WERI-Rb-1 (cell line): Measurements from ENCODE around the gene MCL1.
"Not testable (repeated sequence)": the region's sequence is repeated elsewhere in the genome, so short reads cannot be mapped to it uniquely, and the experiment has no call there.

ENCODE experiments used
- DNase-seq: peaks from one replicate; pipeline ENCODE4 v3.0.0-alpha.2; 2020
- H3K27ac ChIP-seq: fragments of 250-450 bp; sonication (Bioruptor Pico); 2 replicates; pipeline ENCODE4 v1.5.1; 2020; ENCODE audit warnings: mild to moderate bottlenecking, moderate library complexity
- H3K27me3 ChIP-seq: fragments of 250-450 bp; sonication (Bioruptor Pico); 2 replicates; pipeline ENCODE4 v1.5.1; 2021; ENCODE audit warnings: mild to moderate bottlenecking, low read depth, moderate library complexity; ENCODE audit not compliant: insufficient read depth, severe bottlenecking
- H3K36me3 ChIP-seq: fragments of 250-450 bp; sonication (Bioruptor Pico); 2 replicates; pipeline ENCODE4 v1.5.1; 2020; ENCODE audit warnings: mild to moderate bottlenecking, moderate library complexity
- H3K4me3 ChIP-seq: 2 replicates; pipeline ENCODE4 v1.5.1; 2011; ENCODE audit warnings: low read depth, mild to moderate bottlenecking, control low read depth, low read length
- H3K9me3 ChIP-seq: fragments of 250-450 bp; sonication (Bioruptor Pico); 2 replicates; pipeline ENCODE4 v1.5.1; 2021; ENCODE audit warnings: mild to moderate bottlenecking, moderate library complexity; ENCODE audit not compliant: severe bottlenecking
- TF ChIP-seq, protein P1 (sequence below): IDR thresholded peaks from 2 replicates; pipeline ENCODE4 v1.5.1; 2011; ENCODE audit warnings: low read depth, mild to moderate bottlenecking, control low read depth, inconsistent platforms, low read length

MCL1 gene

DNA sequence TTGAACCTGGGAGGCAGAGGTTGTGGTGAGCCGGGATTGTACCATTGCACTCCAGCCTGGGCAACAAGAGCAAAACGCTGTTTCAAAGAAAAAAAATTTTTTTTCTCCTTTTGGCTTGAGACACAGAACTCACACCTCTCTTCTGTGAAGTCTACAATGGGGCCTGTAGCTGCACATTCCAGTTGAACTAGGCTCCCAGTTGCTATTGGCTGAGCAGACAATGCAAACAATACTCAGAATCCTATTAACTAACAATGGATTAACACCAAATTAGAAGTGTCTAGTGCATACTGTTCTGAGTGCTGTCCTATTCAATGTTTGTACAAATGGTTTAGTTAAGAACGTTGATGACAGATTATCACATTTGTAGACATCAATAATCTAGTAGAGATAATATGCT is 17.6 kb upstream of the MCL1 start:
- no peak for DNase-seq
- TF ChIP-seq, protein P1, sequence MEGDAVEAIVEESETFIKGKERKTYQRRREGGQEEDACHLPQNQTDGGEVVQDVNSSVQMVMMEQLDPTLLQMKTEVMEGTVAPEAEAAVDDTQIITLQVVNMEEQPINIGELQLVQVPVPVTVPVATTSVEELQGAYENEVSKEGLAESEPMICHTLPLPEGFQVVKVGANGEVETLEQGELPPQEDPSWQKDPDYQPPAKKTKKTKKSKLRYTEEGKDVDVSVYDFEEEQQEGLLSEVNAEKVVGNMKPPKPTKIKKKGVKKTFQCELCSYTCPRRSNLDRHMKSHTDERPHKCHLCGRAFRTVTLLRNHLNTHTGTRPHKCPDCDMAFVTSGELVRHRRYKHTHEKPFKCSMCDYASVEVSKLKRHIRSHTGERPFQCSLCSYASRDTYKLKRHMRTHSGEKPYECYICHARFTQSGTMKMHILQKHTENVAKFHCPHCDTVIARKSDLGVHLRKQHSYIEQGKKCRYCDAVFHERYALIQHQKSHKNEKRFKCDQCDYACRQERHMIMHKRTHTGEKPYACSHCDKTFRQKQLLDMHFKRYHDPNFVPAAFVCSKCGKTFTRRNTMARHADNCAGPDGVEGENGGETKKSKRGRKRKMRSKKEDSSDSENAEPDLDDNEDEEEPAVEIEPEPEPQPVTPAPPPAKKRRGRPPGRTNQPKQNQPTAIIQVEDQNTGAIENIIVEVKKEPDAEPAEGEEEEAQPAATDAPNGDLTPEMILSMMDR: no peak
- Histone ChIP-seq H3K27ac (no peak overlapping the region), H3K4me3 (no peak overlapping the region), H3K36me3 (peaks cover 7% of the 10 kb centered on the region), H3K9me3 (no peaks in the 10 kb centered on the region), H3K27me3 (no peaks in the 10 kb centered on the region)

DNA sequence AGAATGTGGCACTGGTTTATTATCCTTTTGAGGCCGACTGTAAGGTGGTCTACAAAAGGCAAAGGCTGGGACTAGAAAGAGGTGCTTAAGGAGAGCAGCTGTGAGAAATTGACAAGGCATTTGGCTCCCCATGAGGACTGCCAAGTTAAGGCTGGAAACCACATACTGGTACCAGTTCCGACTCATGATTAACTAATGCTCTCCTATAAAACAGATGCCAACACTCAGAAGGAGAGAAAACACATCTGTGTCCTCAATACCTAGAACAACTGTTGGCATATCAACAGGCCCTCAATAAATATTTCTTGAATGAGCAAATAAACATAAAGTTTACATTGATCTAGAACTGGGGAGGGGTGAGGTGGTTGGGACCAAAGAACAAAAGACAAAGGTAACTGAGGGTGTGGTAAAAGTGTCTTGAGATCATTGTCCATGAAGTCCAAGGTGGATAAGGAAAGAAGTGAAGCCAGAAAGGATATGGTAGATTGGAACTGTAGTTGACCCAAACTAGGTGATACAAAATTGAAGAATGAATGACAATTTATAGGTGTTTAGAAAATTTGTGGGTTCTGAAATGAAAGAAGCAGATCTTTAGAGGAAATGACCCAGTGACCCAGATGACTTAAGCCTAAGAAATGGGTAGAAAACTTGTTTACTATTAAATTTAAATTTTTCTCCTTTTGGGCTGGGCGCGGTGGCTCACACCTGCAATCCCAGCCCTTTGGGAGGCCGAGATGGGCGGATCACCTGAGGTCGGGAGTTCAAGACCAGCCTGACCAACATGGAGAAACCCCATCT is 16.9 kb upstream of the MCL1 start:
- Histone ChIP-seq H3K36me3 (peaks cover 11% of the 10 kb centered on the region), H3K9me3 (no peaks in the 10 kb centered on the region), H3K27me3 (no peaks in the 10 kb centered on the region), H3K27ac (no peak overlapping the region), H3K4me3 (no peak overlapping the region)
- DNase-seq: no peak
- TF ChIP-seq, protein P1: no peak

DNA sequence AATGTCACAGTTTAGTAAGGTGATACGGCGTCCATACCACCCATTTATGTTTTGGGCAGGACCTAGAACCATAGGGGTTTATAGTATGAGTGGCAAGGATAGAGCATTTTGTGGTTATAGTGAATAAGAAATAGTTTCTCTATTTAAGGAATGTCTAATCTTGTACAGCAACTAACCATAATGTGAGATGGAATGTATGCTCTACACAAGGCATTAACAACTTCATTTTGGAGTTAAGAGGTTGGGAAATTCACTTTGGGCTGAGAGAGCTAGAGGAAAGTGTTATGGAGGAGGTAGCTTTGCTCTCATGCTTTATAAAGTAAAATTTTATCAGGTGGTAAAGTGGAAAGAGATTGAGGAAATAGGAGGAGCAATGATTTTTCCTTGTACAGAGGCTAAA is 3.0 kb upstream of the MCL1 start:
- DNase-seq: no peak
- Histone ChIP-seq H3K27ac (no peak overlapping the region), H3K36me3 (peaks cover 20% of the 10 kb centered on the region), H3K9me3 (no peaks in the 10 kb centered on the region), H3K27me3 (no peaks in the 10 kb centered on the region), H3K4me3 (no peak overlapping the region)
- TF ChIP-seq, protein P1: no peak

DNA sequence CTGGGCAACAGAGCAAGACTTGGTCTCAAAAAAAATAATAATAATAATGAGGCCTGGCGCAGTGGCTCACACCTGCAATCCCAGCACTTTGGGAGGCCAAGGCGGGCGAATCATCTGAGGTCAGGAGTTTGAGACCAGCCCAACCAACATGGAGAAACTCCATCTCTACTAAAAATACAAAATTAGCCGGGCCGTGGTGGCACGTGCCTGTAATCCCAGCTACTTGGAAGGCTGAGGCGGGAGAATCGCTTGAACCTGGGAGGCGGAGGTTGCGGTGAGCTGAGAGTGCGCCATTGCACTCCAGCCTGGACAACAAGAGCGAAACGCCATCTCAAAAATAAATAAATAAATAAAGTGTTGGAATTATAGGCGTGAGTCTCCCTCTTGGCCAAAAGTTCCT is 2.6 kb upstream of the MCL1 start:
- H3K27me3 ChIP-seq, DNase-seq, H3K4me3 ChIP-seq, H3K9me3 ChIP-seq, H3K27ac ChIP-seq: not testable (repeated sequence)
- H3K36me3 ChIP-seq: peaks cover 25% of the 10 kb centered on the region

DNA sequence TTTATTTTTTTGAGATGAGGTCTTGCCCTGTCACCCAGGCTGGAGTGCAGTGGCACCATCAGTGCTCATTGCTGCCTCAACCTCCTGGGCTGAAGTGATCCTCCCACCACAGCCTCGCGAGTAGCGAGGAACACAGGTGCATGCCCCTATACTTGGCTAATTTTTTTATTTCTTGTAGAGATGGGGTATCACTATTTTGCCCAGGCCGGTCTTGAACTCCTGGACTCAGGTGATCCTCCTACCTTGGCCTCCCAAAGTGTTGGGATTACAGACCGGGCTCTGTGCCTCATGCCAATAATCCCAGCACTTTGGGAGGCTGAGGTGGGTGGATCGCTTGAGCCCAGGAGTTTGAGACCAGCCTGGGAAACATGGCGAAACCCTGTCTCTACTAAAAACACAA is 2.0 kb upstream of the MCL1 start:
- H3K4me3 ChIP-seq, H3K27ac ChIP-seq, H3K9me3 ChIP-seq: not testable (repeated sequence)

DNA sequence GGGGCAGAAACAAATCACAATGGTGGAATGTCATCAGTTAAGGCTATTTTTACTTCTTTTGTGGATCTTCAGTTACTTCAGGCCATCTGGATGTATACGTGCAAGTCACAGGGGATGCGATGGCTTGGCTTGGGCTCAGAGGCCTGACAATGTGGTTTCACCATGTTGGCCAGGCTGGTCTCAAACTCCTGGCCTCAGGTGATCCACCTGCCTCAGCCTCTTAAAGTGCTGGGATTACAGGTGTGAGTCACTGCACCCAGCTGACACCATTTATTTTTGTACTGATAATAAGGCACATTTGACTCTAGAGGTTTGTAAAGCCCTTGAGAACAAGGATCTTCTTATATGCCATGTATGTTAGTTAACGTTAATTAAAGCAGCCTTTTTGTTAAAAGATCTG is 1.6 kb upstream of the MCL1 start:
- H3K27ac ChIP-seq: not testable (repeated sequence)

More for the DNA sequence above, 2.0 kb upstream of the MCL1 start:
- not testable (repeated sequence) for H3K27me3 ChIP-seq, DNase-seq
- H3K36me3 ChIP-seq: peaks cover 30% of the 10 kb centered on the region

DNA sequence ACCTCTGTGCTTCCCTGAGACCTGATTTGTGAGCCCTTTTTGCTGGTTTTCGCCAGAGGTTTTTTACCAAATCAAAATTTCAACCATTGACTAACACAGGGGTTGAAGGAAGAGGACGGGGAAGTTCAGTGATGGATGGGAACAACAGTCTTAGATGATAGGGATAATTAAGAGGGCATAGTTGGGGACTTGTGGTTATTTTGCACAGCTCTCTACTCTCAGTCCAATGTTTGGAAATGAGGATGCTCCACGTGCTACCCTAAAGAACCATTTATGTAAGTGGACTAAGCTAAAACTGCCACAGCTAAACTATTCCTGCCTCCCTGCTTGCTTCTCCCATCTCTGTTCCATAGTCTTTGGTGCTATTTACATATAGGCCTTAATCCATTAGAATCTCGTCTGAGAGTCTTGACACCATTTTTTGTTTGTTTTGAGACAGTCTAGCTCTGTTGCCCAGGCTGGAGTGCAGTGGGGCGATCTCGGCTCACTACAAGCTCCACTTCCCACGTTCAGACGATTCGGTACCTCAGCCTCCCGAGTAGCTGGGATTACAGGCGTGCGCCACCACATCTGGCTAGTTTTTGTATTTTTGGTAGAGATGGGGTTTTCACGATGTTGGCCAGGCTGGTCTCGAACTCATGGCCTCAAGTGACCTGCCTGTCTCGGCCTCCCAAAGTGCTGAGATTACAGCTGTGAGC is 684 bp upstream of the MCL1 start:
- H3K27ac ChIP-seq: peak overlapping the region; percentile 99
- peak overlapping the region; percentile 89 for H3K4me3 ChIP-seq
- no peaks in the 10 kb centered on the region for H3K27me3 ChIP-seq
- H3K9me3 ChIP-seq: no peaks in the 10 kb centered on the region
- H3K36me3 ChIP-seq: peaks cover 43% of the 10 kb centered on the region
- TF ChIP-seq, protein P1: no peak
- DNase-seq: no peak

More for the DNA sequence above, 1.6 kb upstream of the MCL1 start:
- peaks cover 34% of the 10 kb centered on the region for H3K36me3 ChIP-seq
- not testable (repeated sequence) for H3K4me3 ChIP-seq, H3K27me3 ChIP-seq, DNase-seq, H3K9me3 ChIP-seq
